Esophagus squamous epithelium (tissue), 5 donors: ENCODE data around the gene KRTAP10-8. TPM values are rescaled to one million over a fixed set of nuclear protein-coding genes. Genes with fewer than 3 reads are reported as not detected.

Source experiments
- DNase-seq: peaks from one replicate; lab custom pipeline; 2025; lab: John Stamatoyannopoulos, UW
- H3K27ac ChIP-seq, 4 donors: fragments of 200-600 bp; sonication (generic); one replicate each; pipeline ENCODE4 v1.5.1; 2016 to 2019; ENCODE audit warnings: mild to moderate bottlenecking in 1 of 4
- H3K27me3 ChIP-seq, 4 donors: fragments of 200-600 bp; sonication (generic); 1 replicate in 3 of 4; 2 replicates in 1 of 4; pipeline versions ENCODE4 v1.5.1 to v1.6.0; 2017 to 2021; ENCODE audit warnings: antibody characterized with exemption in 1 of 4
- H3K36me3 ChIP-seq, 3 donors: fragments of 200-600 bp; sonication (generic); one replicate each; pipeline ENCODE4 v1.5.1; 2016 to 2019
- H3K4me1 ChIP-seq, 3 donors: fragments of 200-600 bp; sonication (generic); one replicate each; pipeline ENCODE4 v1.5.1; 2017 to 2019
- H3K4me3 ChIP-seq, 4 donors: fragments of 200-600 bp; sonication (generic); 1 replicate in 3 of 4; 2 replicates in 1 of 4; pipeline ENCODE4 v1.5.1; 2016 to 2019; ENCODE audit warnings: mild to moderate bottlenecking in 2 of 4, moderate library complexity in 1 of 4
- H3K9me3 ChIP-seq, 3 donors: fragments of 200-600 bp; sonication (generic); one replicate each; pipeline ENCODE4 v1.5.1; 2016 to 2019
- POLR2A ChIP-seq, 4 donors: fragments of 450-650 bp; IDR thresholded peaks; one replicate each; pipeline ENCODE4 v1.6.1; 2017; ENCODE audit warnings: antibody characterized with exemption in 4 of 4, mild to moderate bottlenecking in 4 of 4, moderate library complexity in 3 of 4
- WGBS, 2 donors: methylation state at CpG; one replicate each; pipeline ENCODE4 v1.1.5; 2018; 5-methylcytosine and 5-hydroxymethylcytosine counted together
- intact Hi-C: fragments of 100-400 bp; cut with DNase I; formaldehyde crosslinking; loops from one replicate; pipeline ENCODE4 v1.15.0; 2022
- total RNA-seq, 4 donors: library from RNA; depleted of rRNA; stranded (reverse); fragments of >200 nt; gene quantifications; one replicate each; pipeline ENCODE4 v1.1.0, GENCODE V29; 2016
- TF ChIP-seq, protein P1 (sequence below), 6 experiments: fragments of 450-650 bp in 4 of 6; fragments of 200-600 bp in 2 of 6; sonication (generic) in 2 of 6; IDR thresholded peaks; one replicate each; pipeline ENCODE4 v1.5.1; 2016 to 2019; ENCODE audit warnings: antibody characterized with exemption in 6 of 6, mild to moderate bottlenecking in 4 of 6, moderate library complexity in 4 of 6
- donor health status: DM: yes; HTN: yes; CAD: no.

Gene KRTAP10-8
- total RNA-seq, 4 donors from 2014 or later: not detected

DNA sequence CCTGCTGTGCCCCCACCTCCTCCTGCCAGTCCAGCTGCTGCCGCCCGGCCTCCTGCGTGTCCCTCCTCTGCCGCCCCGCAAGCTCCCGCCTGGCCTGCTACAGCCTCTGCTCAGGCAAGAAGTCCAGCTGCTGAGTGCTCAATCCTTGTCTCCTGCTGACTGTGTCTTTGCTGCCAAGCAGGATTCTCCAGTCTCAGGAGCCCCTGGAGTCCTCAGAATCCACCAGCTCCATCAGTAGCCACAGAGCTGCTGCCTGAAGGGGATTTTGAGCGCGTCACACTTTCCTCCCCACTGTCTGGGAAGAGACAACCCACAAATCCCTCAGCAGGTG, 35.3 kb downstream of the KRTAP10-8 start:
- no peak overlapping the region for H3K4me3 ChIP-seq
- peaks cover 0 to 35% (median 0%) of the 10 kb centered on the region in 4 donors for H3K27me3 ChIP-seq
- no peak for DNase-seq
- intact Hi-C loops: no loop called here
- H3K4me1 ChIP-seq: no peaks in the 10 kb centered on the region
- no peak overlapping the region for H3K27ac ChIP-seq
- H3K9me3 ChIP-seq: peaks cover 0 to 19% (median 8%) of the 10 kb centered on the region in 3 donors
- 40 to 67% methylated on average over 5 to 8 of the region's 8 CpGs for WGBS, 2 donors
- TF ChIP-seq POLR2A (IDR thresholded peaks at IDR 0.05): no peak
- TF ChIP-seq, protein P1, sequence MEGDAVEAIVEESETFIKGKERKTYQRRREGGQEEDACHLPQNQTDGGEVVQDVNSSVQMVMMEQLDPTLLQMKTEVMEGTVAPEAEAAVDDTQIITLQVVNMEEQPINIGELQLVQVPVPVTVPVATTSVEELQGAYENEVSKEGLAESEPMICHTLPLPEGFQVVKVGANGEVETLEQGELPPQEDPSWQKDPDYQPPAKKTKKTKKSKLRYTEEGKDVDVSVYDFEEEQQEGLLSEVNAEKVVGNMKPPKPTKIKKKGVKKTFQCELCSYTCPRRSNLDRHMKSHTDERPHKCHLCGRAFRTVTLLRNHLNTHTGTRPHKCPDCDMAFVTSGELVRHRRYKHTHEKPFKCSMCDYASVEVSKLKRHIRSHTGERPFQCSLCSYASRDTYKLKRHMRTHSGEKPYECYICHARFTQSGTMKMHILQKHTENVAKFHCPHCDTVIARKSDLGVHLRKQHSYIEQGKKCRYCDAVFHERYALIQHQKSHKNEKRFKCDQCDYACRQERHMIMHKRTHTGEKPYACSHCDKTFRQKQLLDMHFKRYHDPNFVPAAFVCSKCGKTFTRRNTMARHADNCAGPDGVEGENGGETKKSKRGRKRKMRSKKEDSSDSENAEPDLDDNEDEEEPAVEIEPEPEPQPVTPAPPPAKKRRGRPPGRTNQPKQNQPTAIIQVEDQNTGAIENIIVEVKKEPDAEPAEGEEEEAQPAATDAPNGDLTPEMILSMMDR (IDR thresholded peaks at IDR 0.05): no peak
- no peaks in the 10 kb centered on the region for H3K36me3 ChIP-seq

DNA sequence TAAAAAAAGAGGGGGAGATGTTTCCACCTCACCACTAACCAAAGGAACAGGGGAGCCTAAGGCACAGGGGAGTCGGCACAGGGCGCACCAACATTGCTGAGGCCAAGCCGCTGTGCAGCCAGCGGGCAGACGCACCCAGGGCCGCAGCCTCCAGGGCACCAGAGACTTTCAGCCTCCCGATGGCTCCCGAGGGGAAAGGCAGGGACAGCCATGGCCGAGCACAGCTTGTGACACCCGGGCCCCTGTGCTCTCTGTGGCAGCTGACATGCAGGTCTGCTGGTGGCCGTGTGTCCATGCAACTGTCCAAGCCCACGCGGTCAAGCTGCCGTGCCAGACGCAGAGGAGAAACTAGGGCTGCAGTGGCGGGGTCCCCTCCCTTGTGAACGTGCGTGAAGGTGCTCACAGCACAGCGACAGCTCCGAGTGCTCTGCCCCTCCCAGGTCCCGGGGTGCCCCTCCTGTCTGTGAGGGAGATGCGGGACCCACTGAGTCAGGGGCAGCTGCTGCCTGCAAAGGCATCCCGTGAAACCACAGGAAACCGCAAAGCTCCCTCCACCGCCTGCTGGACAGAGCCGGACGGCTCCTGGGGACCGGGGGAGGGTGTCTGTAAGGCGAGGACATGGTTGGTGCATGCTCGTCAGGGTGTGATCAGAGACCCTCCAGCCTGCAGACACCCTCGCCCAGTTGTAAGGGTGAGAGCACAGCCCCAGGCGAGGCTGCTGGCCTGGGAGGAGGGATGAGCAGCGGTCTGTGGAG, 36.9 kb downstream of the KRTAP10-8 start:
- 79 to 88% methylated on average over 19 to 22 of the region's 33 CpGs for WGBS, 2 donors
- intact Hi-C loops: no loop called here
- H3K27me3 ChIP-seq: peaks cover 0 to 39% (median 0%) of the 10 kb centered on the region in 4 donors
- no peaks in the 10 kb centered on the region for H3K36me3 ChIP-seq
- DNase-seq: no peak
- no peaks in the 10 kb centered on the region for H3K4me1 ChIP-seq
- no peak overlapping the region for H3K4me3 ChIP-seq
- H3K9me3 ChIP-seq: peaks cover 0 to 17% (median 8%) of the 10 kb centered on the region in 3 donors
- TF ChIP-seq, protein P1 (IDR thresholded peaks at IDR 0.05): no peak
- TF ChIP-seq POLR2A (IDR thresholded peaks at IDR 0.05): no peak
- no peak overlapping the region for H3K27ac ChIP-seq

DNA sequence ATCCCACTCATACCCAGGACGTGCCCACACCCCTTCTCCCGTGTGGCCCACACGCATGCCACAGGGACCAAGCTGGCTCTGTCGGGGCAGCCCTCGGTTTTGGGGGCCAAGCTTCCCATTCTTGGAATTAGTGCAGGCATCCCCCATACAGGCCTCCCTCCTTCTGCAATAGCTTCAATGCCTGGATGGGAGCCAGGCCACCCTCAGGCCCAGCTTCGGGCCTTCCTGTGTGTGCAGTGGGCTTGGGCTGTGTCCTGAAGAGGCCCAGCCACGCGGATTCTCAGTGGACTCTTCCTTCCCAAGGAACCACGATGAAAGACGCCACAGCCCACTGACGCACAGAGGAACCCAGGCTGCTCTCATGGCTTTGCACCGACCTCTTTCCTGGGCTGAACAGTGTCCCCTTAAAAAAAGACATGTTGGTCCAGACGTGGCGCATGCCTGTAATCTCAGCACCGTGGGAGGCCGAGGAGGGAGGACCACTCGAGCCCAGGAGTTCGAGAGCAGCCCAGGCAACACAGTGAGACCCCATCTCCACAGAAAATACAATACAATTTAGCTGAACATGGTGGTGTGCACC, 37.7 kb downstream of the KRTAP10-8 start:
- H3K4me3 ChIP-seq: no peak overlapping the region
- H3K27ac ChIP-seq: no peak overlapping the region
- no peak for TF ChIP-seq POLR2A (IDR thresholded peaks at IDR 0.05)
- TF ChIP-seq, protein P1 (IDR thresholded peaks at IDR 0.05): no peak
- no peaks in the 10 kb centered on the region for H3K4me1 ChIP-seq
- DNase-seq: no peak
- peaks cover 0 to 46% (median 0%) of the 10 kb centered on the region in 4 donors for H3K27me3 ChIP-seq
- WGBS, 2 donors: 63 to 80% methylated on average over 3 to 8 of the region's 18 CpGs
- peaks cover 0 to 9% (median 8%) of the 10 kb centered on the region in 3 donors for H3K9me3 ChIP-seq
- H3K36me3 ChIP-seq: no peaks in the 10 kb centered on the region
- intact Hi-C loops: no loop called here

DNA sequence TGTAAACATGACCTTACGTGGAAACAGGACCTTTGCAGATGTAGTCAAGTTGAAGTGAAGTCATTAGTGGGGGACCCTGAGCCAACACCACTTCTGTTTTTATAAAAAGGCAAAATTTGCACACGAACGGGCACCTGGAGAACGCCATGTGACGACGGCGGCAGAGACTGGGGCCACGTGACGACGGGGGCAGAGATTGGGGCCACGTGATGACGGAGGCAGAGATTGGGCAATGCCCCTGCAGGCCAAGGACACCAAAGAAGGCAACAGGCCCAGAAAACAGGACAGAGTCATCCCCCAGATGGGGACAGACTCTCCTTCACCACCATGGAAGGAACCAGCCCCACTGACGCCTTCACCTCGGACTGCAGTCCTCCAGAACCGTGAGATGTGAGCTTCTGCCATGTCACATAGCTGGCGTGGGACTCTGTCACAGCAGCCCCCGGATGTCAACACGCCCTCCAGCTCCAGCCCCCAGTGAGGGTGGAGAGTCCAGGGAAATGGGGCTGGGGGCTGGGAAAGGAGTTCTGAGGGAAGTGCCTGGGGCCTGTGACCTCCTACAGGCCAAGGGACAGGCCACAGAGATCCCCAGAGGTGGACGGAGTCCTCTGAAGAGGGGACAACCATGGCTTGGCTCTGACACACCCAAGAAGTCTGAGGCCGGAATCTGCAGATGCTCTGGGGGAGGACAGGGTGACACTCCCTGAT, 38.5 kb downstream of the KRTAP10-8 start:
- Histone ChIP-seq H3K36me3 (no peaks in the 10 kb centered on the region), H3K4me1 (no peaks in the 10 kb centered on the region), H3K27me3 (peaks cover 0 to 49% (median 0%) of the 10 kb centered on the region in 4 donors), H3K4me3 (no peak overlapping the region), H3K27ac (no peak overlapping the region), H3K9me3 (peaks cover 0 to 3% (median 1%) of the 10 kb centered on the region in 3 donors)
- TF ChIP-seq, protein P1 (IDR thresholded peaks at IDR 0.05): no peak
- no peak for TF ChIP-seq POLR2A (IDR thresholded peaks at IDR 0.05)
- 80 to 89% methylated on average over 16 of the region's 20 CpGs for WGBS, 2 donors
- no peak for DNase-seq
- intact Hi-C loops: no loop called here
